ENCODE results near the gene IL22. TPM values are rescaled to one million over a fixed set of nuclear protein-coding genes. Genes with fewer than 3 reads are reported as not detected.

IL22 gene
- total RNA-seq, 2 donors from 2014 or later = not detected

GRCh38 chr12:68207276-68207675 lies 46.1 kb downstream of the IL22 start:
- Histone ChIP-seq H3K27me3 (replicated peaks; ENCODE audit: insufficient read depth) (no peaks in the 10 kb centered on the region), H3K36me3 (no peaks in the 10 kb centered on the region), H3K27ac (no peak overlapping the region), H3K9me3 (no peaks in the 10 kb centered on the region), H3K4me1 (replicated peaks) (no peaks in the 10 kb centered on the region), H3K4me3 (no peak overlapping the region)
- DNase-seq (ENCODE audit: low spot score) = no peak
- intact Hi-C loops (cut with DNase I) = no loop called here
- TF ChIP-seq POLR2AphosphoS5 (IDR thresholded peaks at IDR 0.05) (no peak), POLR2A (IDR thresholded peaks at IDR 0.05) (no peak), CTCF (IDR thresholded peaks at IDR 0.05) (no peak)

GRCh38 chr12:68206446-68206845 lies 47.0 kb downstream of the IL22 start:
- no peaks in the 10 kb centered on the region for H3K27me3 ChIP-seq (replicated peaks; ENCODE audit: insufficient read depth)
- H3K27ac ChIP-seq = no peak overlapping the region
- H3K4me1 ChIP-seq (replicated peaks) = no peaks in the 10 kb centered on the region
- 4% methylated on average over 1 of the region's 1 CpG for WGBS
- DNase-seq (ENCODE audit: low spot score) = no peak
- no peak overlapping the region for H3K4me3 ChIP-seq
- no peaks in the 10 kb centered on the region for H3K9me3 ChIP-seq
- intact Hi-C loops (cut with DNase I) = no loop called here
- TF ChIP-seq POLR2A (IDR thresholded peaks at IDR 0.05) (no peak), CTCF (IDR thresholded peaks at IDR 0.05) (no peak), POLR2AphosphoS5 (IDR thresholded peaks at IDR 0.05) (no peak)
- H3K36me3 ChIP-seq = no peaks in the 10 kb centered on the region

GRCh38 chr12:68203460-68203875 lies 49.9 kb downstream of the IL22 start:
- H3K4me3 ChIP-seq = no peak overlapping the region
- DNase-seq (ENCODE audit: low spot score) = no peak
- 72% methylated on average over 5 of the region's 5 CpGs for whole genome bisulfite sequencing
- H3K27me3 ChIP-seq (replicated peaks; ENCODE audit: insufficient read depth) = no peaks in the 10 kb centered on the region
- H3K36me3 ChIP-seq = no peaks in the 10 kb centered on the region
- no peak overlapping the region for H3K27ac ChIP-seq
- no peaks in the 10 kb centered on the region for H3K4me1 ChIP-seq (replicated peaks)
- intact Hi-C loops (cut with DNase I) = no loop called here
- no peaks in the 10 kb centered on the region for H3K9me3 ChIP-seq
- TF ChIP-seq POLR2A (IDR thresholded peaks at IDR 0.05) (no peak), CTCF (IDR thresholded peaks at IDR 0.05) (no peak), POLR2AphosphoS5 (IDR thresholded peaks at IDR 0.05) (no peak)

DNA sequence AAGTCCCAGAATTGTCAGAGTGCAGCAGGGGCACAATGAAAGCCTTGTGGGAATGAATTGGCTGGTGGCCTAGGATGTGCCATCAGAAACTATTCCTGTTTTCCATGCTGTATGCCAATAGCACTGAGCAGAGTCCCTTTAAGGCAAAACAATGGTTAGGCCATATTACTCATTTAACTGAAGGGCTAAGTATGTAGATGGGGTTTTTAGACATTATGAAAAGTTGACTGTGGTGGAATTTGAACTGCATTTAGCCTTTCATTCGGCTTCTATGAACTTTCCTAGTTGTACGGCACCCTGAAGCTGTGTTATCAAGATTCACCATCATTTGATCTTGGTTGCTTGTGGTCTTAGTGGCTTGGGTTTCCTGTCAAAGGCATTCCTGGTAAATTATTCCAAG lies 52.5 kb downstream of the IL22 start:
- DNase-seq (ENCODE audit: low spot score) = no peak
- H3K9me3 ChIP-seq = no peaks in the 10 kb centered on the region
- 70% methylated on average over 2 of the region's 2 CpGs for WGBS
- H3K27me3 ChIP-seq (replicated peaks; ENCODE audit: insufficient read depth) = no peaks in the 10 kb centered on the region
- no peak overlapping the region for H3K4me3 ChIP-seq
- no peaks in the 10 kb centered on the region for H3K36me3 ChIP-seq
- intact Hi-C loops (cut with DNase I) = no loop called here
- H3K4me1 ChIP-seq (replicated peaks) = no peaks in the 10 kb centered on the region
- TF ChIP-seq POLR2A (IDR thresholded peaks at IDR 0.05) = no peak
- TF ChIP-seq POLR2AphosphoS5 (IDR thresholded peaks at IDR 0.05) = no peak
- TF ChIP-seq CTCF (IDR thresholded peaks at IDR 0.05) = no peak
- no peak overlapping the region for H3K27ac ChIP-seq

DNA sequence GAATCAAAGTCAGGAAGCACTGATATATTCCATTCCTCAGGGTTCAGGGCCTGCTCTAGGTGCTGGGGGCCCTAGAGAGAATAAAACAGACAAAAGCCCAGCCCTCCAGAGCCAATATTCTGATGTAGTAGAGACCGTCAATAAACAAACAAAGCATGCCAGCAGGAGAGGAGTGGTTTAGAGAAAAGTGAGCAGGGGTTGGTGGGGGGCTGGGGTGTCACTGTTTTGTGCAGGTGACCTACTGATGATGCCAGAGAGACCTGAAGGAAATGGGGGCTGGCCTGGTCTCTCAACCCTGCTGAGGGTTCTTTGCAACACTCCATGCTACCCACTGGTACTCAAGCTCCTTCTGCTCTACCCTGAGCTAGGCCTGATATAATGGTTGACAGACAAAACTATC lies 54.3 kb downstream of the IL22 start:
- Histone ChIP-seq H3K27me3 (replicated peaks; ENCODE audit: insufficient read depth) (no peaks in the 10 kb centered on the region), H3K27ac (no peak overlapping the region), H3K4me1 (replicated peaks) (no peaks in the 10 kb centered on the region), H3K36me3 (no peaks in the 10 kb centered on the region), H3K4me3 (no peak overlapping the region), H3K9me3 (no peaks in the 10 kb centered on the region)
- DNase-seq (ENCODE audit: low spot score) = no peak
- WGBS = 93% methylated on average over 1 of the region's 1 CpG
- intact Hi-C loops (cut with DNase I) = no loop called here
- TF ChIP-seq CTCF (IDR thresholded peaks at IDR 0.05) = no peak
- TF ChIP-seq POLR2A (IDR thresholded peaks at IDR 0.05) = no peak

Measured in prostate gland (tissue), 2 donors.